GM18526 (cell line): ENCODE results near the gene NR6A1.

Experiments
- POLR2A ChIP-seq: IDR thresholded peaks from 3 replicates; pipeline ENCODE4 v1.6.1; 2011; ENCODE audit not compliant: insufficient read length; ENCODE audit errors: extremely low read depth

NR6A1 gene

DNA sequence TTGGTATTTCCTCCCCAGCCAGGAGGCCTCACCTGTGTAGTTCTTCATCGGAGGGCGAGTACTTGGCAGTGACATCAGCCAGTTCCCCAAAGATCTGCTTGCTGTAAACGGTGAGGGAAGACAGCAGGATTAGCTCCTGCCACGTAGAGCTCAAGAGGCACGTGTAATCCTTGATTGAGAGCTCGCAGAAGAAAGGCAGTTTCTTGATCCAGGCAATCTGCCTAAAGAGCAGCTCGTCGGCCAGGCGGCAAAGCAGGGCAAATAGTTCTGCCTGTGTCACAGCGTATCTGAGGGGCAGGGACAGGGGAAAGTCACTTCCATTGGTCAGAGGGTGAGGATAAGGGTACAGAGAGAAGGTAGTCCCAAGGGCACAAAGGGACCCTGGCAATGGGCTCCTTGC is 235.3 kb downstream of the NR6A1 start:
- no peak for TF ChIP-seq POLR2A

DNA sequence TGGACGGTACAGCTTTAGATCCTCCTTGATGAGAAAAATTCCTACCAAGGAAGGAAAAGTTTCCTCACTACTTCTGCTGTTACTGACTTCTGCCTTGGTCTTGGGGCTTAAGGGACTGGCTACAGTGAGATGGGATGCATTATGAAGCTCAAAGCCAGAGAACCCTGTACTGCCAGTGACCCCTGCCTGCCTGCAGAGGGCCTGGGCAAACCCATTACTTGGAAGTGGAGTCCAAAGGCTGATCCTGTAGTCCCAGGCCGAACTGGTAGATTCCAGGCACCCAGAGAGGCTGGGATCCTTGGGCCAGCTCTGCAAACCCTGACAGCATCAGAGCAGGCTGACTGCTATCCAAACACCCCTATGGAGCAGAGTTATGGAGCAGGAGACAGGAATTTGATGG is 238.2 kb downstream of the NR6A1 start:
- TF ChIP-seq POLR2A = no peak

DNA sequence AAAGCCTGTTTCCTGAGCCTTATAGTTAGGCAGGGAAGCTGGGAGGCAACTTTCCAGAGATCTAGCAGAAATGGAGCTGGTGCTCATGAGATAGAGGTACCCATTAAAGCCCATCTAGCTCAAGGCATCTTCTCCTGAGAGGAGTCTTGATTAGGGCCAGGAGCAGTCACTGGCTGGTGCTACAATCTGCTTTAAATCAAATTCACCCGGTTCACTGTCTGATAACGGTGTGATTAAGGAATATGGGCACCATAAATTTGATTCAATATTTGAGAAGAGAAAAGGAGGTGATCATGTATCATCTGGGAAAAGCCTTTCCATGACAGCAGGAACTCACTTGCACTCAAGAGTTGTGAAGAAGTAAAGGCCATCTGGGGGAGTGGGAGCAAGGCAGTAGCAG is 240.0 kb downstream of the NR6A1 start:
- no peak for TF ChIP-seq POLR2A

DNA sequence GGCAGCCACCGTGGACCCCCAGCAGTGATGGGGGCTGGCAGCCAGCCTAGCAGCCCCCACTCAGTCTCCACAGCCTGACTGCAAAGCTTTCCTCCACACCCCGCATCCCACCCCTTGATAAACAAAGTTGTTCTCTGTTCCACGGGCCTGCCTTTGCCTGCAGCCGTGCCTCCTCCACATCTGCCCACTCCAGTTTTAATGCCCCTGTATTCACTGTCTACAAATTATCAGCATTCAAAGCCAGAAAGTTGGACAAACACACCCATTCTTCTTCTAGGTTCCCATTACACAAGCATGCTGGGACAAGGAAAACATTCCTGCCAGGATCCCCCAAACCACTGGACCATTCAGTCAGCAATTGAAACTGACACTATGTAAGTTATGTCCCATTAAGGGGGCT is 240.9 kb downstream of the NR6A1 start:
- no peak for TF ChIP-seq POLR2A

DNA sequence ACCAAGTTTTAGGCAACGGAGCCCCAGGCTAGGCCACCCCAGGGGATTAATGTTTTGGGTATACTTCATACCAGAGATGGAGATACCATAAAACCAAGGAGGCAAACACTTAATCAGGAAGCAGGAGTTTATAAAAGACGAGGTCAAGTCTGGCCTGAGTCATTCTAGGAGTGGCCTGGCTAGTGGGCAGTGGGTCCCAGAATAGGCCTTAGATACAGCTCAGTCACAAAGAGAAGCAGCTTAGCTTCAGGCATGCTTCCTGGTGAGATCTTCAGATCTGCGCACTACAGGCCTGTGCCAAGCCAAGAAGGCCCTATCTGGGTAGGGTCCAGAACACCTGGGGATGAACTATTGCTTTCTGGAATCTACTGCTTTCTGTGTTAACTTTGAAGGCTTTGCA is 243.3 kb downstream of the NR6A1 start:
- TF ChIP-seq POLR2A = no peak

DNA sequence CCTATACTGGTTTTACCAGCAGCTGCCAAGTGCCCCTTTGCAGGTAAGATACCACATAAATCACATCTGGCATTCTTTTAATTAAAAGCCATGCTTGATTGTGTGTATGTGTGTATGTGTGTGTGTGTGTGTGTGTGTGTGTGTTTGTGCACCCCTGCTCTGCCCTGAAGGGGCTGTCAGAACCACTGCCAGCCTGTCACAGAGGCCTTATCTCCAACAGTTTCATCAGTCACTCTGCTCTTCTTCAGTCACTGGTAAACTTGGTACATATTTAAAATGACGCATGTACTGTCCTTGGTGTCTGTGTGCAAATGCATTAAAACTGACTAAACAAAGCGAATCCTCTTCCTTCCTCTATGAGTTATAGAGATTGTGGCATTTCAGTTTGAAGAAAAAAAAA is 244.9 kb downstream of the NR6A1 start:
- TF ChIP-seq POLR2A = no peak

DNA sequence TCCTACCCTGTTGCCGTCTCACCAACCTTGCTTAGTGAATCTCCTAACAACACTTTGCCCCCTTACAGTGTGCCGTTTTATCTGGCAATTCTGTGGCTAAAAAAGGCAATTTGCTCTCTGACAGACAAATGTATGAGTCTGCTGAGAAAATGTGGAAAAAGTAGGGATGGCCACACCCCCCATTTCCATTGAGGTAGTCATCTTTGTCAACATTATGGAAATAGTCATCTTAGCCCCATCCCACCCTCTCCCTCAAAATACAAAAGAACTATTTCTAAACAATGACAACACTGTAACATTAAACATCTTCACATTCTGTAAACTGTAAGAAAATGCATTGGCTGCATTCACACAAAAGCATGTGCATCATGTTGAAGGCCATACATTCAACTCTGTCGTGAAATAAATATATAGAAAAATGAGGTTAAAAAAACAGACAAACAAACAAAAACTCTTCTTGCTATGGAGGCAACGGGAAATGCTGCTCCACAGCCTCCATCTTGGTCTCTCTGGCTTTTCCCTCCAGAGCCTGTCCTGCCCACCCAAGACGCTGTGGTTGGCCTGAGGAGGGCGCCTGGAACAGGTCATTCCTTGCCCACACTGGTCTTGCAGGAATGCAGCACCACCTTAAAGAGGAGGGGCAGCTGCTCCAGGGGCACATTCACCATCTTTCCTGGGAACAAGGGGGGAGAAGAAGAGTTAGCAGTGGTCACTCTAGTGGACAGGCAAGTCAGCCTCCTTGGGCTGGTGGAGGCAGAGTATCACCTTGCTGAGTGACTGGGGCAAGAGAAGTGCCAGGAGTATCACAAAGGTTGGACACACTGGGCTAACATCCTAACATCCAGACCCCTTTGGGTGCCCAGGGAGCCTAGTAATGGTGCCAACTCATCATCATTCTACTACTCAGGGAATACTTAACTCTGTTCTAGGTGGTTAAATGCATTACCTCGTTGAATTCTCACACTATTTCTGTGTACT is 248.7 kb downstream of the NR6A1 start:
- no peak for TF ChIP-seq POLR2A

DNA sequence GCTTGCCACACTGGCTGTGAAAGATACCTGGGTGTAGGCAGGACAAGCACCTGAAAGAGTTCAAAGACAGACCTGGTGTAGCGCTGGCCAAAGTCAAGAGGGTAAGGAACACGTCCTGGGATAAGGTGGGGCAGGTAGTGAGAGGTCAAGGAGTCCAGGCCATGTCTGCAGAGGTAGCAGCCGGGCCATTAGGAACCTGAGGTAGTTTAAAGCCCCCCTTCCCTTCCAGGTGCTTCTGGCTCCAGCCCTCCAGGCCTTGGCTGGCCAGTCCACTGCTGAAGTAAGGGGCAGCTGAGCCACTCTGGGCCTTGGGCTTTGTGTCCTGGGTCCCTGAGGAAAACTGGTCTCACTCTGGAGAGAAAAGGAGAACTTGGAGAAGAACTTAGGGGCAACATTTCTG is 250.0 kb downstream of the NR6A1 start:
- TF ChIP-seq POLR2A = no peak

DNA sequence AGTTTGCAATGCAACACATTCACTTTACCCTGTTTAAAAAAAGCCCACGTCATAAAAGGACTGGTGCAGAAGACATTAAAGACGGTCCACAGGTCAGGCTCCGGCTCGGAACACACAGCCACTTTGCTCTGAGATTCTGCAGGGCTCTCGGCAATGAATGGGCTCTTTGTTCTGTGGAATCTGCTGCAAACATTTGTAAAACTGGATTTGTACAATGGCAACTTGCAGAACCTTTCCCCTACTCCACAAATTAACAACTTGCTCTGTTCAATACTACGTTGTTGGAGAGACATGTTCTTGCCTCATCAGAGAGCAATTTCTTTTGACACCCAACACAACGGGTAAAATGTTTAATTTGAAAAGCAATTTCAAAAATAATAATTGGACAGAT is 250.9 kb downstream of the NR6A1 start:
- no peak for TF ChIP-seq POLR2A

DNA sequence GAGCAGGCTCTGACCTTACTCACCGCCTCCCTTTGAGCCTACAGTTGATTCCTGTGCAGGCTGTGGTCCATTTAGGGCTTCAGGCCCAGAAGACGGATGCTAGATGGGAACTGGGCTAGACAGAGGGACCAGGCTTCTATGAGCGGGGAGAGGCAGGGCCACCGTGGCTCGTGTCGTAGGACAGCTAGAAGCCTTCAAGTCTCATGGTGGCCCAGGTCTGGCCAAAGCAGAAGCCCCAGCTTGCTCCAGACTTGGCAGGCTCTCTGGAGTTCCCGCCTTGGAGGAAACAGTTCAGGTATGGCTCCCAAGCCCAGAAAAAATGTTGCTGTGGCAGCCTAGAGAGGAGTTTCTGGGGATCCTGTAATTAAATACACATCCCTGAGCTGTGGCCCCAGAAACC is 253.0 kb downstream of the NR6A1 start:
- no peak for TF ChIP-seq POLR2A

DNA sequence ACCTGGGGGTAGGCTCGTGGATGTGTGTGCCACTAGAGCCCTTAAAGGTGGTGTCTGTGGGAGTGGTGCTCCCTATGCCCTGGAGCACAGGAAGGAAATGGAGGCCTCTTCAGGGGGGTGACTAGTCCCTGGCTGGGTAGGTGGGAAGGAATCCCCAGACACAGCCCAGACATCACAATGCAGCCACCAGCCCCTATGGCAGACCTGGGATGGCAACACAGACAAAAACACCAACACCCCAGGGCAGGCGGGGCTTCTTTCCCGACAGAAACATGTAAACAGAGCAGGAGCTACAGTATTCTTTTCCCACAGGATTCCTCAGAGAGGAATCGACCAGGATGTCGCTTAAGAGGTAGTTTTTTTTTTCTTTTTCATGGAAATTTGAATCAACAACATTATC is 253.5 kb downstream of the NR6A1 start:
- no peak for TF ChIP-seq POLR2A

DNA sequence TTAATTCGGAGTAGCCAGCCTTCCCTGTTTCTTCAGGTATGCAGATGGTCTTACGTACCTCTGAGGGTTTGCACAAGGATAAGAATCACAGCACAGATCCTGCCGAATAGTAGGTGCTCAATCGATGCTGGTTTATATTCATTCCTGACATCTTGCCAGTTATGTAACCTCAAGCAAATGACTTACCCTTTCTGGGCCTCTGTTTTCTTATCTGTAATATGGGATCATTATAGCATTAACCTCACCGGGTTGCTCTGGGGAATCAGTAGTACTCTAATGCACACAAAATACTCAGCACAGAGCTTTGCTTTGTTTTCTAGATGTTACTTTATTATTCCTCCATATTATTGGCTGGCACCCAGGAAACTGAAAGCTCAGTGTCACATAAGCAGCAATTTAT is 256.2 kb downstream of the NR6A1 start:
- no peak for TF ChIP-seq POLR2A

DNA sequence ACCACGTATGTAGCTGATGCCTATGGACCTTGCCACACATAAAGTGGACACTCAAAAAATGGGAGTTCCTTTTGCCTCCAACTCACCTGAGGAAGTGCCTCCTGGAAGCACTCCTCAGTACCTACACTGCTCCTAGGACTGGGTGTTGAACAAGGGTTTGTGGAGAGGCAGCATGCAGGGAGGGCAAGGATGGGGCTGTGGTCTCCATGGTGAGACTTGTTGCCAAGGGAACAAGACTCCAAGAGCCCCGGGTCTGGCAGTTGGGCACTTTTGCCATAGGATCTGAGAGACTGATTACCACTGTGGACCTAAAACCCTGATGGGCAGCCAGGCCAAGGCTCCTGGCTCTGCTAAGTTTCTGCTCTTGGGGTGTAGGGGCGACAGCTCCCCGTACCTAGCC is 257.0 kb downstream of the NR6A1 start:
- no peak for TF ChIP-seq POLR2A

DNA sequence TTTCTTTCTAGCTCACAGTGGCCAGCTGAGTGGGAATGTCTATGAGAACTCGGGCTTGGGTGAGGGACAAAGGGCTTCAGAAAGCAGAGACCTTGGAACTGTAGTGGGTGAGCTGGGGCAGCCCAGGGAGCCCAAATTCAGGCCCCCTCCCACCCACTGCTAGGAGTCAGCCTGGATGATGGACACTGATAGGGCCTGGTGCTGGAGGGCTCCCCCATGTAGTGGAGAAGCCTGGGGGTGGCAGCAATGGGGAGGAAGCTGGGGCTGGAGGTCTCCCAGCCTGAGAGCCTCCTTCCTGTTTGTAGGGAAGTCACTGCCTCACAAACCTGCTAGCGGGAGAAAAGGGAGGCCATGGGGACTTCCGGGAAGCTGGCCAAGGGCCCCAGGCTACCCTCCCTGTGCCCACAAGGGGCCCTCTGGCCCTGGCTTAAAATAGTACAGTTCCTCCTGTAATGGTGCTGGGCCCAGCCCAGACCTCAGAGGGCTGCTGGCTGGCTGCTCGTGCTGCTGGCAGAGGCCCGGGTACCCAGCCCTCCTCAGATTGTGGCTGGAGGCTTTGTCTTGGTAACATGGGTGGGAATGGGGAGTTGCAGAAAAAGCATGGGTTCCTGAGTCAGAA is 257.6 kb downstream of the NR6A1 start:
- no peak for TF ChIP-seq POLR2A

DNA sequence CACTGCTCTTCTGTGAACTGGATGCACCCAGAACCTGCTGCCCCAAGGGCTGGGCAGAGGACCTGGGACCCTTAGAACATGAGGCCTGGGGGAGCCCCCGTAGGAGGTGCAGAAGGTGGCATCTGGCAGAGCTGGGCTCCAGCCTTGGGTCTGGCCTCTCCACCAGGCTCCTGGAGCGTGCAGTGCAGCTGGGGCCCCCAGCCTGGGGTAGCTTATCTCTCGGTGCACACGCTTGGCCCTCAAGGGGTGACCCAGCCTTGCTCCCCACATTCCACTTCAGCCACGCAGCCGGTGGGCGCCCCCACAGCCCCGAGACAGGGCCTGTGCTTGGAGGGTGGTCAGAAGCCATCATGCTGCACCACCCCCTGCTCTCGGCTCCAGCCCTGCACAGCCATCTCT is 258.3 kb downstream of the NR6A1 start:
- TF ChIP-seq POLR2A = no peak
